GM04504 (cell line): ENCODE results near the gene EDN2.

Source experiments
- DNase-seq: peaks from one replicate; pipeline ENCODE4 v3.0.0-alpha.2; 2012; ENCODE audit warnings: low read depth

EDN2 gene

GRCh38 chr1:41484402-41485241, at the start of gene EDN2:
TSS of gene EDN2 (minus strand) at chr1:41484683. CDS start at chr1:41484601, 82 bp downstream.
- DNase-seq: no peak

- DNase-seq: no peak
These were observed 49.2 kb upstream of the EDN2 start for GRCh38 chr1:41533731-41534080.

GRCh38 chr1:41533016-41533730, 48.7 kb upstream of the EDN2 start:
- no peak for DNase-seq

GRCh38 chr1:41532206-41532975, 47.9 kb upstream of the EDN2 start:
- DNase-seq: no peak

GRCh38 chr1:41530411-41530810, 45.9 kb upstream of the EDN2 start:
- DNase-seq: no peak

- no peak for DNase-seq
These were observed 45.3 kb upstream of the EDN2 start for GRCh38 chr1:41529621-41530395.

GRCh38 chr1:41528726-41529605, 44.5 kb upstream of the EDN2 start:
- DNase-seq: no peak

GRCh38 chr1:41528106-41528505, 43.6 kb upstream of the EDN2 start:
- no peak for DNase-seq

- DNase-seq: no peak
These were observed 42.6 kb upstream of the EDN2 start for GRCh38 chr1:41526956-41527561.

- DNase-seq: no peak
These were observed 41.6 kb upstream of the EDN2 start for GRCh38 chr1:41525891-41526587.

- no peak for DNase-seq
These were observed 40.5 kb upstream of the EDN2 start for GRCh38 chr1:41524676-41525675.

- no peak for DNase-seq
These were observed 39.6 kb upstream of the EDN2 start for GRCh38 chr1:41523949-41524675.

- no peak for DNase-seq
These were observed 38.6 kb upstream of the EDN2 start for GRCh38 chr1:41523071-41523470.

GRCh38 chr1:41521766-41522165, 37.3 kb upstream of the EDN2 start:
- DNase-seq: no peak

- DNase-seq: no peak
These were observed 36.7 kb upstream of the EDN2 start for GRCh38 chr1:41520951-41521752.

GRCh38 chr1:41519667-41520066, 35.2 kb upstream of the EDN2 start:
- no peak for DNase-seq

GRCh38 chr1:41518471-41518870, 34.0 kb upstream of the EDN2 start:
- no peak for DNase-seq
